Fibroblast of lung (primary cell): ENCODE data around the gene TMEM62.

Experiments
- CTCF ChIP-seq, 2 donors: IDR thresholded peaks in 1 of 2; conservative IDR thresholded peaks in 1 of 2; 1 replicate in 1 of 2; 2 replicates in 1 of 2; pipeline ENCODE4 v1.5.1; 2011 to 2012; ENCODE audit warnings: low read length in 2 of 2, control low read depth in 1 of 2, inconsistent platforms in 1 of 2, low read depth in 1 of 2, mild to moderate bottlenecking in 1 of 2
- EZH2 ChIP-seq: IDR thresholded peaks from 2 replicates; pipeline ENCODE4 v1.5.1; 2012; ENCODE audit warnings: low read length, control low read depth, mild to moderate bottlenecking; ENCODE audit errors: missing control alignments

GRCh38 chr15:43169888-43170287, 36.5 kb downstream of the TMEM62 start:
- TF ChIP-seq CTCF (conservative IDR thresholded peaks at IDR 0.05 in 1 of 2, IDR thresholded peaks at IDR 0.05 in 1 of 2; ENCODE audit: low read depth in 1 of 2, low read length in 2 of 2) (no peak), EZH2 (no peak)
